Stimulated activated CD8-positive, alpha-beta memory T cell treated with anti-CD3 and anti-CD28 coated beads, Interleukin-4, amount 100 ng/mL, for 4 hours (primary cell): ENCODE data around the gene ABCA13.

Source experiments
- DNase-seq, 2 donors: peaks; one replicate each; pipeline ENCODE4 v3.0.0-alpha.2; 2020; ENCODE audit warnings: low read depth in 2 of 2, low spot score in 1 of 2

Gene ABCA13

GRCh38 chr7:48365010-48365409, 193.8 kb downstream of the ABCA13 start:
- DNase-seq, result no peak

GRCh38 chr7:48366096-48366495, 194.8 kb downstream of the ABCA13 start:
- no peak for DNase-seq

- DNase-seq, result no peak
Measured at GRCh38 chr7:48376263-48376662, 205.0 kb downstream of the ABCA13 start.

GRCh38 chr7:48380921-48381320, 209.7 kb downstream of the ABCA13 start:
- no peak for DNase-seq

- no peak for DNase-seq
Measured at GRCh38 chr7:48381571-48381970, 210.3 kb downstream of the ABCA13 start.

GRCh38 chr7:48384180-48384752, 213.0 kb downstream of the ABCA13 start:
- no peak for DNase-seq

- no peak for DNase-seq
Measured at GRCh38 chr7:48387932-48388331, 216.7 kb downstream of the ABCA13 start.

- no peak for DNase-seq
Measured at GRCh38 chr7:48388911-48389310, 217.7 kb downstream of the ABCA13 start.

- DNase-seq, result no peak
Measured at GRCh38 chr7:48389977-48390376, 218.7 kb downstream of the ABCA13 start.

- DNase-seq, result no peak
Measured at GRCh38 chr7:48390388-48391327, 219.4 kb downstream of the ABCA13 start.

GRCh38 chr7:48398191-48398590, 226.9 kb downstream of the ABCA13 start:
- no peak for DNase-seq

- DNase-seq, result no peak
Measured at GRCh38 chr7:48402721-48403120, 231.5 kb downstream of the ABCA13 start.

- DNase-seq, result no peak
Measured at GRCh38 chr7:48408731-48409130, 237.5 kb downstream of the ABCA13 start.

- DNase-seq, result no peak
Measured at GRCh38 chr7:48411619-48412018, 240.4 kb downstream of the ABCA13 start.

GRCh38 chr7:48414011-48414732, 242.9 kb downstream of the ABCA13 start:
- no peak for DNase-seq

- DNase-seq, result no peak
Measured at GRCh38 chr7:48416327-48416908, 245.2 kb downstream of the ABCA13 start.

GRCh38 chr7:48419401-48419800, 248.1 kb downstream of the ABCA13 start:
- no peak for DNase-seq

- DNase-seq, result no peak
Measured at GRCh38 chr7:48420206-48420605, 248.9 kb downstream of the ABCA13 start.

- DNase-seq, result no peak
Measured at GRCh38 chr7:48421357-48421756, 250.1 kb downstream of the ABCA13 start.

- no peak for DNase-seq
Measured at GRCh38 chr7:48424731-48425130, 253.5 kb downstream of the ABCA13 start.

GRCh38 chr7:48426331-48426965, 255.2 kb downstream of the ABCA13 start:
- no peak for DNase-seq
